BLaER1 treated with 17β-estradiol and CSF1 and Interleukin-3, amounts not matched to agents 10 nM and 100 nM (cell line): ENCODE measurements around the gene OR6J1.

Experiments used
- H3K27ac ChIP-seq, 11 experiments: shearing (Covaris generic); formaldehyde crosslinking; 2 replicates each; pipeline ENCODE4 v1.8.1; 2022
- H3K27me3 ChIP-seq, 11 experiments: shearing (Covaris generic); formaldehyde crosslinking; 2 replicates each; pipeline ENCODE4 v1.8.1; 2022
- H3K36me3 ChIP-seq, 11 experiments: shearing (Covaris generic); formaldehyde crosslinking; 2 replicates each; pipeline ENCODE4 v1.8.1; 2022
- H3K4me1 ChIP-seq, 10 experiments: shearing (Covaris generic); formaldehyde crosslinking; 2 replicates each; pipeline ENCODE4 v1.8.1; 2022
- H3K4me2 ChIP-seq, 11 experiments: shearing (Covaris generic); formaldehyde crosslinking; 2 replicates each; pipeline ENCODE4 v1.8.1; 2022
- H3K4me3 ChIP-seq, 10 experiments: shearing (Covaris generic); formaldehyde crosslinking; 2 replicates each; pipeline ENCODE4 v1.8.1; 2022
- H3K9ac ChIP-seq, 11 experiments: shearing (Covaris generic); formaldehyde crosslinking; 2 replicates each; pipeline ENCODE4 v1.8.1; 2022
- H3K9me3 ChIP-seq, 11 experiments: shearing (Covaris generic); formaldehyde crosslinking; replicated peaks in 1 of 11; 2 replicates each; pipeline ENCODE4 v1.8.1; 2022
- H4K20me1 ChIP-seq, 11 experiments: shearing (Covaris generic); formaldehyde crosslinking; 2 replicates each; pipeline ENCODE4 v1.8.1; 2022
- Cebpa-rat ChIP-seq, 11 experiments: shearing (Covaris generic); IDR thresholded peaks; 2 replicates each; pipeline ENCODE4 v1.8.1; 2022

OR6J1 gene

GRCh38 chr14:22606380-22606779 lies 37.8 kb downstream of the OR6J1 start:
- H3K4me1 ChIP-seq, result peaks cover 0 to 8% (median 6%) of the 10 kb centered on the region in 10 experiments; a peak in 9 of 20 replicates
- no peak overlapping the region for H3K9ac ChIP-seq
- no peak for TF ChIP-seq Cebpa-rat (IDR thresholded peaks at IDR 0.05)
- H4K20me1 ChIP-seq, result no peaks in the 10 kb centered on the region; a peak in 1 of 22 replicates
- H3K9me3 ChIP-seq, result peaks cover 0 to 9% (median 0%) of the 10 kb centered on the region in 11 experiments; a peak in 2 of 22 replicates
- no peak overlapping the region for H3K27ac ChIP-seq
- H3K4me2 ChIP-seq, result no peak overlapping the region
- peaks cover 62 to 100% (median 90%) of the 10 kb centered on the region in 11 experiments for H3K36me3 ChIP-seq
- no peak overlapping the region for H3K4me3 ChIP-seq
- H3K27me3 ChIP-seq, result no peaks in the 10 kb centered on the region

DNA sequence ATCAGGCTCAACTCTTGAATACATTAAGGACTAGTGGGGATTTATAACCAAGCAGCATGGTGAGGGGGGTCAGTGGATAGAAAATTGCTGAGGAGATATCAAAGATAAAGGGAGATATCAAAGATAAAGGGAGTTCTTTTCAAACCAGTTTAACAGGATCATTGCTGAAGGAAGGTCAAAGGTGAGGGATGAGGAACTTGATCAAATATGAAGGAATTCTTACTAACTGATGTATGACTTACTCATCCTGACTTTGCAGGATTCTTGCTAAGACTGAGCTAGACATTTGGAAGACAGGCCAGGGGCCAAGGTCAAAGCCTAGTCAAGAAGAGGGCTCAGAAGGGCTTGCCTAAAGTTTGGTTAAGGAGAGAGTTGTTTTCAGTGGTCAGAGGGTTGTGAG lies 41.3 kb downstream of the OR6J1 start:
- Histone ChIP-seq H3K27me3 (no peaks in the 10 kb centered on the region; a peak in 3 of 22 replicates), H3K4me2 (no peak overlapping the region), H3K27ac (no peak overlapping the region), H4K20me1 (peaks cover 0 to 12% (median 0%) of the 10 kb centered on the region in 11 experiments; a peak in 2 of 22 replicates), H3K4me3 (no peak overlapping the region), H3K36me3 (peaks cover 39 to 66% (median 59%) of the 10 kb centered on the region in 11 experiments; a peak in 21 of 22 replicates), H3K9ac (no peak overlapping the region), H3K4me1 (peaks cover 18 to 39% (median 32%) of the 10 kb centered on the region in 10 experiments), H3K9me3 (peaks cover 0 to 9% (median 0%) of the 10 kb centered on the region in 11 experiments; a peak in 2 of 22 replicates)
- no peak for TF ChIP-seq Cebpa-rat (IDR thresholded peaks at IDR 0.05)

GRCh38 chr14:22601996-22602395 lies 42.2 kb downstream of the OR6J1 start:
- Histone ChIP-seq H3K9ac (no peak overlapping the region), H3K9me3 (peaks cover 0 to 9% (median 0%) of the 10 kb centered on the region in 11 experiments; a peak in 2 of 22 replicates), H3K4me1 (peaks cover 18 to 46% (median 35%) of the 10 kb centered on the region in 10 experiments), H3K4me2 (peak overlapping the region in 3 of 11 experiments; percentile 6 to 95 (median 14); a peak in 3 of 22 replicates), H3K27ac (no peak overlapping the region), H3K27me3 (no peaks in the 10 kb centered on the region; a peak in 3 of 22 replicates), H4K20me1 (peaks cover 0 to 12% (median 0%) of the 10 kb centered on the region in 11 experiments; a peak in 2 of 22 replicates), H3K36me3 (peaks cover 34 to 57% (median 50%) of the 10 kb centered on the region in 11 experiments; a peak in 21 of 22 replicates), H3K4me3 (no peak overlapping the region)
- no peak for TF ChIP-seq Cebpa-rat (IDR thresholded peaks at IDR 0.05)

DNA sequence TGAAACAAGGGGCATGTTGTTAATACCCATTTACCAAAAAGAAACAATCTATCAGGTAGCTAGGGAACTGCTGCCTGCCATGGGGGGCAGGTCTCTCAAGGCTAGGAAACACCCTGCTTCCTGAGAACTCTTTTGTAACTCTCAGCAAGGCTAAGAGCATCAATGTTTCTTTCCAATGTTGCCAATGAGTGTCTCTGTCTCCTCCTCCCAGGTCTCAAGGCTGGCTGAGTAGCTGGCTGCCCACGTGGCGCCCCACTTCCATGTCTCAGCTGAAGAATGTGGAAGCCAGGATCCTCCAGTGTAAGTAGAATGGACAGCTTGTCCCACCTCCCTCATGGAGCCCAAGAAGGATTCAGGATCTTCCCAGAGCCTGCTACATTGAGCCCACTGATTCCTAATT lies 42.7 kb downstream of the OR6J1 start:
- no peak for TF ChIP-seq Cebpa-rat (IDR thresholded peaks at IDR 0.05)
- Histone ChIP-seq H3K9me3 (peaks cover 0 to 9% (median 0%) of the 10 kb centered on the region in 11 experiments; a peak in 2 of 22 replicates), H4K20me1 (peaks cover 0 to 12% (median 0%) of the 10 kb centered on the region in 11 experiments; a peak in 2 of 22 replicates), H3K4me2 (peak overlapping the region in 5 of 11 experiments; percentile 6 to 95 (median 18); a peak in 6 of 22 replicates), H3K36me3 (peaks cover 30 to 52% (median 46%) of the 10 kb centered on the region in 11 experiments; a peak in 21 of 22 replicates), H3K27ac (no peak overlapping the region), H3K27me3 (no peaks in the 10 kb centered on the region; a peak in 3 of 22 replicates), H3K4me3 (no peak overlapping the region), H3K9ac (no peak overlapping the region), H3K4me1 (peaks cover 18 to 46% (median 35%) of the 10 kb centered on the region in 10 experiments)

DNA sequence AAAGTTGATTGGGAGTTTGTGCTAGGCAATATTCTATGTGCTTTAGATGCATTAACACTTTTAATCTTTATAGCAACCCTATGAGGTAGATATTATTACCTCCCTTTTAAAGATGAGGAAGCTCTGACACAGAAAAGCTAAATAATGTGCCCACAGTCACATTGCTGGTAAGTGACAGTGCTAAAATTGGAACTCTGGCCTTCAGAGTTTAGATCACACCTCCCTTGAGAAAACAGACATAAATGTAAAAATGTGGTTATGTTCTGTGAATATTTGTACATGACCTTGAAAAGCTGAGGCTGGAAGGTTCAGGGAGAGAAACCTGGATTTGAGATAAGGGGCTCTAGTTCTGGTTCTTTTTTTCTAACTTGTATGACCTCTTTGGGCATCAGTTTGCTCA lies 44.1 kb downstream of the OR6J1 start:
- H3K4me3 ChIP-seq, result peak overlapping the region in 2 of 10 experiments; percentile 73 to 74; a peak in 1 of 20 replicates
- no peaks in the 10 kb centered on the region; a peak in 3 of 22 replicates for H3K27me3 ChIP-seq
- H3K9ac ChIP-seq, result peak overlapping the region in 4 of 11 experiments; percentile 20 to 83 (median 81); a peak in 5 of 22 replicates
- H3K4me1 ChIP-seq, result peaks cover 18 to 46% (median 35%) of the 10 kb centered on the region in 10 experiments
- H4K20me1 ChIP-seq, result peaks cover 0 to 12% (median 0%) of the 10 kb centered on the region in 11 experiments; a peak in 2 of 22 replicates
- H3K36me3 ChIP-seq, result peaks cover 23 to 37% (median 31%) of the 10 kb centered on the region in 11 experiments; a peak in 21 of 22 replicates
- H3K9me3 ChIP-seq, result peaks cover 0 to 9% (median 0%) of the 10 kb centered on the region in 11 experiments; a peak in 2 of 22 replicates
- peak overlapping the region; percentile 83 to 98 (median 94) for H3K4me2 ChIP-seq
- TF ChIP-seq Cebpa-rat (IDR thresholded peaks at IDR 0.05), result no peak
- peak overlapping the region in 1 of 11 experiments; percentile 73; a peak in 1 of 22 replicates for H3K27ac ChIP-seq

DNA sequence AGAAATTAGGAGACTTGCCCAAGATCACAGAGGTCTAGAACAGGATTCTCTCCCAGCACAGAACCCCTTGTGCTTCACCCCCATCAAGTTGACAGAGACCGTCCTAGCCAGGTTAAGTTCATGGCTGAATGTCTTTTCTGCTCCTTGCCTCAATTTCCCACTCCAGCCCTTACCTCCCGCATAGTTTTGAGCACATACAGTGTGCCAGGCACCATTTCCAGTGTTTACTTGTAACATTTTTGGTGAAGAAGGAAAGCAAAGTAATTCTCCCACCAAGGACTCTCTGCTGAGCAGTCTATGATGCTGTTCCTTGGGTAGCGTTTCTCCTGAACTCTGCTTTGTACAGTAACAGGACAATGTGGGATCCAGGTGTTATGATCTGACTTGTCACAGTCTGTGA lies 44.8 kb downstream of the OR6J1 start:
- TF ChIP-seq Cebpa-rat (IDR thresholded peaks at IDR 0.05), result no peak
- Histone ChIP-seq H3K36me3 (peaks cover 16 to 30% (median 25%) of the 10 kb centered on the region in 11 experiments; a peak in 21 of 22 replicates), H3K27ac (peak overlapping the region in 2 of 11 experiments; percentile 51 to 73; a peak in 3 of 22 replicates), H3K9me3 (peaks cover 0 to 9% (median 0%) of the 10 kb centered on the region in 11 experiments; a peak in 2 of 22 replicates), H4K20me1 (peaks cover 0 to 12% (median 0%) of the 10 kb centered on the region in 11 experiments; a peak in 2 of 22 replicates), H3K27me3 (no peaks in the 10 kb centered on the region; a peak in 3 of 22 replicates), H3K9ac (peak overlapping the region in 9 of 11 experiments; percentile 71 to 83 (median 81); a peak in 13 of 22 replicates), H3K4me3 (peak overlapping the region in 9 of 10 experiments; percentile 65 to 92 (median 75); a peak in 15 of 20 replicates), H3K4me1 (peaks cover 18 to 46% (median 35%) of the 10 kb centered on the region in 10 experiments), H3K4me2 (peak overlapping the region; percentile 83 to 98 (median 94))

- H3K4me3 ChIP-seq, result peak overlapping the region; percentile 65 to 92 (median 76)
- H3K9me3 ChIP-seq, result peaks cover 0 to 9% (median 0%) of the 10 kb centered on the region in 11 experiments; a peak in 2 of 22 replicates
- peak overlapping the region; percentile 66 to 83 (median 80) for H3K9ac ChIP-seq
- H3K4me1 ChIP-seq, result peaks cover 18 to 46% (median 35%) of the 10 kb centered on the region in 10 experiments
- H3K36me3 ChIP-seq, result peaks cover 14 to 27% (median 24%) of the 10 kb centered on the region in 11 experiments; a peak in 21 of 22 replicates
- no peaks in the 10 kb centered on the region; a peak in 3 of 22 replicates for H3K27me3 ChIP-seq
- H3K4me2 ChIP-seq, result peak overlapping the region; percentile 83 to 98 (median 94)
- no peak for TF ChIP-seq Cebpa-rat (IDR thresholded peaks at IDR 0.05)
- peak overlapping the region in 8 of 11 experiments; percentile 36 to 75 (median 58); a peak in 9 of 22 replicates for H3K27ac ChIP-seq
- H4K20me1 ChIP-seq, result peaks cover 0 to 12% (median 0%) of the 10 kb centered on the region in 11 experiments; a peak in 2 of 22 replicates
Observed at GRCh38 chr14:22598896-22599244, 45.3 kb downstream of the OR6J1 start.

DNA sequence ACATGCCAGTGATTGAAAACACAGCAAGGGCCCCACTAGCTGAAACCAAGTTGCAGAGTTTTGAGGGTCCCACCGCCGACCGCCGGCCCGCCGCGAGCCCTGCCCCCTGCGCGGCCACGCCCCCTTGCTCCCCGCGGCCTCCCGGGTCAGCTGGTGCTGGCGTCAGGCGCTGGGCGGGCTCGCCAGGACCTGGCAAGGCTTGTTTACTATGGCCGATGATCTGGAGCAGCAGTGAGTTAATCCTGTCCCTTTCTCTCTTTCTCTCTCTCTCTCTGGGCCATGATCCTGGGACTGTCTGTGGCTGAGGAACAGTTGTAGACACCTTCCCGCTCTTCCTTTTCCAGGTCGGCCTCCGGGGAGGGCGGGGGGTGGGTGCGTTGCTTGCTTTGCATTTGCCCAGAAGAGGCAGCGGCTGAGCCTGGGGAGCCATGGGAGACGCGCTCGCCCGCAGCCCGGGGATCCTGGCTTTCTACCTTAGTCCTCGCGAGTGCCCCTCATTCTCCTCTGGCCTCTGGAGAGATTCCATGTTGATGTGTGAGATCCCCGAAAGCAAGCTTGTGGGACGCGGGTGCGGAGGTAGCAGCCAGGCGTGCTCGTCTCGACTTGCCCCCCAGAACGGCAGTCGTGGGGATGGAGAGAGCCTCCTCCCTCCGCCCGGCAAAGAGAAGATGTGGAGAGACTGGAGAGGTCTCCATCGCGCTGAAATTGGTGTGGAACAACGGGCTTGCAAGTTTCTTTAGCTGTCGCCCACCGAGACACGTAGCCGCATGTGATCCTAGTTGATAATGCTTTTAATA lies 45.9 kb downstream of the OR6J1 start, which contains the start of gene ABHD4:
TSS of gene ABHD4 (plus strand) at position 202 of the 797 bp plus-strand sequence. CDS start at position 209, 7 bp downstream.
- Histone ChIP-seq H3K9ac (peak within 1 kb of the TSS; percentile 66 to 83 (median 80)), H3K9me3 (peaks cover 0 to 4% (median 0%) of the 10 kb centered on the region in 11 experiments; a peak in 1 of 22 replicates), H3K4me2 (peak within 1 kb of the TSS; percentile 83 to 98 (median 94)), H3K27ac (peak within 1 kb of the TSS; percentile 29 to 75 (median 55); a peak in 21 of 22 replicates), H3K4me3 (peak within 1 kb of the TSS; percentile 65 to 92 (median 76)), H4K20me1 (peaks cover 0 to 12% (median 0%) of the 10 kb centered on the region in 11 experiments; a peak in 2 of 22 replicates), H3K4me1 (peaks cover 18 to 46% (median 35%) of the 10 kb centered on the region in 10 experiments), H3K36me3 (peaks cover 9 to 21% (median 18%) of the 10 kb centered on the region in 11 experiments; a peak in 21 of 22 replicates), H3K27me3 (no peaks in the 10 kb centered on the region; a peak in 3 of 22 replicates)
- TF ChIP-seq Cebpa-rat (IDR thresholded peaks at IDR 0.05), result no peak
